Upper lobe of left lung (tissue), 4 donors: ENCODE data around the gene POLR1B.

Experiments
- CTCF ChIP-seq, 6 experiments: fragments of 450-650 bp in 4 of 6; fragments of 200-600 bp in 2 of 6; sonication (generic) in 2 of 6; IDR thresholded peaks; one replicate each; pipeline ENCODE4 v1.5.1; 2016 to 2019; ENCODE audit warnings: antibody characterized with exemption in 6 of 6
- POLR2A ChIP-seq, 4 donors: fragments of 450-650 bp; IDR thresholded peaks; one replicate each; pipeline ENCODE4 v1.5.1; 2016 to 2017; ENCODE audit warnings: antibody characterized with exemption in 4 of 4, mild to moderate bottlenecking in 2 of 4
- POLR2AphosphoS5 ChIP-seq, 2 donors: sonication (generic); formaldehyde crosslinking; IDR thresholded peaks; one replicate each; pipeline ENCODE4 v1.5.1; 2017; ENCODE audit warnings: antibody characterized with exemption in 2 of 2

- TF ChIP-seq CTCF (IDR thresholded peaks at IDR 0.05) (no peak), POLR2A (IDR thresholded peaks at IDR 0.05) (no peak), POLR2AphosphoS5 (IDR thresholded peaks at IDR 0.05) (no peak)
These were observed 62.7 kb downstream of the POLR1B start for GRCh38 chr2:112604952-112605351.
